Measurements from ENCODE around the gene HOXD13. TPM values are rescaled to one million over a fixed set of nuclear protein-coding genes. Genes with fewer than 3 reads are reported as not detected.
A peak's percentile ranks its signal among the peaks of the same experiment; 100 is the strongest.

The HOXD13 gene
- total and polyA plus RNA-seq, 2 of the 13 experiments (the other 11 are each of a cell fraction or from before 2014, with no cell fraction given), result not detected

- TF ChIP-seq ZXDC (CRISPR knock-in tag; IDR thresholded peaks at IDR 0.05) (peak; percentile 66; the same call in 1 of the 2 replicates), PHF20 (CRISPR knock-in tag; IDR thresholded peaks at IDR 0.05) (peak; percentile 32; the same call in 1 of the 2 replicates), MXD3 (CRISPR knock-in tag; IDR thresholded peaks at IDR 0.05) (peak; percentile 91; the same call in 1 of the 2 replicates), ZNF570 (CRISPR knock-in tag; IDR thresholded peaks at IDR 0.05; ENCODE audit: borderline replicate concordance) (no peak), ZBTB49 (CRISPR knock-in tag; IDR thresholded peaks at IDR 0.05; ENCODE audit: borderline replicate concordance) (peak; percentile 66; the same call in 1 of the 2 replicates), ERF (CRISPR knock-in tag; IDR thresholded peaks at IDR 0.05) (peak; percentile 63; the same call in 1 of the 2 replicates), ZBTB26 (CRISPR knock-in tag; IDR thresholded peaks at IDR 0.05; ENCODE audit: borderline replicate concordance) (peak; percentile 54; the same call in 1 of the 2 replicates), E2F2 (CRISPR knock-in tag; IDR thresholded peaks at IDR 0.05; ENCODE audit: borderline replicate concordance) (no peak), ZFP90 (CRISPR knock-in tag; IDR thresholded peaks at IDR 0.05; ENCODE audit: borderline replicate concordance) (0 out of 2 replicates have a peak, but pooled peaks have one; percentile 29), SRSF1 (optimal IDR thresholded peaks at IDR 0.05; ENCODE audit: low read depth, low read length) (peak; percentile 68), U2AF1 (optimal IDR thresholded peaks at IDR 0.05; ENCODE audit: low read depth, low read length) (no peak), ZSCAN21 (CRISPR knock-in tag; IDR thresholded peaks at IDR 0.05; ENCODE audit: borderline replicate concordance) (no peak), IRX3 (CRISPR knock-in tag; IDR thresholded peaks at IDR 0.05; ENCODE audit: borderline replicate concordance, low read depth) (no peak), PATZ1 (CRISPR knock-in tag; IDR thresholded peaks at IDR 0.05) (peak; percentile 45; the same call in 1 of the 2 replicates), TBX2 (CRISPR knock-in tag; IDR thresholded peaks at IDR 0.05; ENCODE audit: borderline replicate concordance) (peak; percentile 52; the same call in 1 of the 2 replicates), RARA (CRISPR knock-in tag; IDR thresholded peaks at IDR 0.05) (peak; percentile 33; the same call in 1 of the 2 replicates), ZFX (CRISPR knock-in tag; IDR thresholded peaks at IDR 0.05; ENCODE audit: low read depth) (peak; percentile 49; the same call in 1 of the 2 replicates)
These were observed 4.7 kb downstream of the HOXD13 start (continued) for GRCh38 chr2:176096986-176097819.

Measured in HepG2 (cell line).